GM23338 (cell line): Measurements from ENCODE around the gene KRT38.

Source experiments
- CREB1 ChIP-seq: fragments of 250-450 bp; sonication (Bioruptor Pico); IDR thresholded peaks from 2 replicates; pipeline ENCODE4 v1.5.0; 2020; ENCODE audit warnings: low read depth, mild to moderate bottlenecking, moderate library complexity
- EZH2 ChIP-seq: fragments of 200-600 bp; sonication (generic); IDR thresholded peaks from one replicate; pipeline ENCODE4 v1.8.0; 2017; ENCODE audit warnings: antibody characterized with exemption, mild to moderate bottlenecking, low read depth; ENCODE audit not compliant: unreplicated experiment
- EZH2phosphoT487 ChIP-seq: fragments of 200-600 bp; sonication (generic); IDR thresholded peaks from one replicate; pipeline ENCODE4 v1.8.1; 2018; ENCODE audit warnings: antibody characterized with exemption; ENCODE audit not compliant: unreplicated experiment
- JUNB ChIP-seq: IDR thresholded peaks from one replicate; pipeline ENCODE4 v1.6.1; 2016; ENCODE audit warnings: antibody characterized with exemption; ENCODE audit not compliant: unreplicated experiment
- POLR2AphosphoS5 ChIP-seq: IDR thresholded peaks from 2 replicates; pipeline ENCODE4 v1.6.1; 2016; ENCODE audit warnings: antibody characterized with exemption, low read depth
- STAT1 ChIP-seq: IDR thresholded peaks from one replicate; pipeline ENCODE4 v1.6.1; 2016; ENCODE audit warnings: antibody characterized with exemption; ENCODE audit not compliant: unreplicated experiment
- ZNF331 ChIP-seq: fragments of 250-450 bp; sonication (Bioruptor Pico); IDR thresholded peaks from 2 replicates; pipeline ENCODE4 v1.5.0; 2020; ENCODE audit warnings: low read depth, mild to moderate bottlenecking, moderate library complexity
- TF ChIP-seq, protein P1 (sequence below), 2 experiments: fragments of 200-600 bp in 1 of 2; sonication (generic) in 1 of 2; conservative IDR thresholded peaks; 2 replicates each; pipeline versions ENCODE4 v1.5.1 to v1.6.1; 2016 to 2017; ENCODE audit warnings: antibody characterized with exemption in 2 of 2, low read depth in 2 of 2, mild to moderate bottlenecking in 2 of 2, moderate library complexity in 1 of 2
- TF ChIP-seq, protein P2 (sequence below): IDR thresholded peaks from one replicate; pipeline ENCODE4 v1.6.1; 2018; ENCODE audit warnings: antibody characterized with exemption; ENCODE audit not compliant: unreplicated experiment

GRCh38 chr17:41462705-41463104 is 21.9 kb upstream of the KRT38 start:
- TF ChIP-seq STAT1 (no peak), JUNB (no peak), POLR2AphosphoS5 (no peak), EZH2 (no peak), CREB1 (CRISPR knock-in tag) (no peak), EZH2phosphoT487 (no peak), ZNF331 (CRISPR knock-in tag) (no peak)
- TF ChIP-seq, protein P1, sequence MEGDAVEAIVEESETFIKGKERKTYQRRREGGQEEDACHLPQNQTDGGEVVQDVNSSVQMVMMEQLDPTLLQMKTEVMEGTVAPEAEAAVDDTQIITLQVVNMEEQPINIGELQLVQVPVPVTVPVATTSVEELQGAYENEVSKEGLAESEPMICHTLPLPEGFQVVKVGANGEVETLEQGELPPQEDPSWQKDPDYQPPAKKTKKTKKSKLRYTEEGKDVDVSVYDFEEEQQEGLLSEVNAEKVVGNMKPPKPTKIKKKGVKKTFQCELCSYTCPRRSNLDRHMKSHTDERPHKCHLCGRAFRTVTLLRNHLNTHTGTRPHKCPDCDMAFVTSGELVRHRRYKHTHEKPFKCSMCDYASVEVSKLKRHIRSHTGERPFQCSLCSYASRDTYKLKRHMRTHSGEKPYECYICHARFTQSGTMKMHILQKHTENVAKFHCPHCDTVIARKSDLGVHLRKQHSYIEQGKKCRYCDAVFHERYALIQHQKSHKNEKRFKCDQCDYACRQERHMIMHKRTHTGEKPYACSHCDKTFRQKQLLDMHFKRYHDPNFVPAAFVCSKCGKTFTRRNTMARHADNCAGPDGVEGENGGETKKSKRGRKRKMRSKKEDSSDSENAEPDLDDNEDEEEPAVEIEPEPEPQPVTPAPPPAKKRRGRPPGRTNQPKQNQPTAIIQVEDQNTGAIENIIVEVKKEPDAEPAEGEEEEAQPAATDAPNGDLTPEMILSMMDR (conservative IDR thresholded peaks at IDR 0.05; ENCODE audit: low read depth in 2 of 2): no peak
- TF ChIP-seq, protein P2, sequence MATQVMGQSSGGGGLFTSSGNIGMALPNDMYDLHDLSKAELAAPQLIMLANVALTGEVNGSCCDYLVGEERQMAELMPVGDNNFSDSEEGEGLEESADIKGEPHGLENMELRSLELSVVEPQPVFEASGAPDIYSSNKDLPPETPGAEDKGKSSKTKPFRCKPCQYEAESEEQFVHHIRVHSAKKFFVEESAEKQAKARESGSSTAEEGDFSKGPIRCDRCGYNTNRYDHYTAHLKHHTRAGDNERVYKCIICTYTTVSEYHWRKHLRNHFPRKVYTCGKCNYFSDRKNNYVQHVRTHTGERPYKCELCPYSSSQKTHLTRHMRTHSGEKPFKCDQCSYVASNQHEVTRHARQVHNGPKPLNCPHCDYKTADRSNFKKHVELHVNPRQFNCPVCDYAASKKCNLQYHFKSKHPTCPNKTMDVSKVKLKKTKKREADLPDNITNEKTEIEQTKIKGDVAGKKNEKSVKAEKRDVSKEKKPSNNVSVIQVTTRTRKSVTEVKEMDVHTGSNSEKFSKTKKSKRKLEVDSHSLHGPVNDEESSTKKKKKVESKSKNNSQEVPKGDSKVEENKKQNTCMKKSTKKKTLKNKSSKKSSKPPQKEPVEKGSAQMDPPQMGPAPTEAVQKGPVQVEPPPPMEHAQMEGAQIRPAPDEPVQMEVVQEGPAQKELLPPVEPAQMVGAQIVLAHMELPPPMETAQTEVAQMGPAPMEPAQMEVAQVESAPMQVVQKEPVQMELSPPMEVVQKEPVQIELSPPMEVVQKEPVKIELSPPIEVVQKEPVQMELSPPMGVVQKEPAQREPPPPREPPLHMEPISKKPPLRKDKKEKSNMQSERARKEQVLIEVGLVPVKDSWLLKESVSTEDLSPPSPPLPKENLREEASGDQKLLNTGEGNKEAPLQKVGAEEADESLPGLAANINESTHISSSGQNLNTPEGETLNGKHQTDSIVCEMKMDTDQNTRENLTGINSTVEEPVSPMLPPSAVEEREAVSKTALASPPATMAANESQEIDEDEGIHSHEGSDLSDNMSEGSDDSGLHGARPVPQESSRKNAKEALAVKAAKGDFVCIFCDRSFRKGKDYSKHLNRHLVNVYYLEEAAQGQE: no peak
